ENCODE data around the gene GNS.

DNA sequence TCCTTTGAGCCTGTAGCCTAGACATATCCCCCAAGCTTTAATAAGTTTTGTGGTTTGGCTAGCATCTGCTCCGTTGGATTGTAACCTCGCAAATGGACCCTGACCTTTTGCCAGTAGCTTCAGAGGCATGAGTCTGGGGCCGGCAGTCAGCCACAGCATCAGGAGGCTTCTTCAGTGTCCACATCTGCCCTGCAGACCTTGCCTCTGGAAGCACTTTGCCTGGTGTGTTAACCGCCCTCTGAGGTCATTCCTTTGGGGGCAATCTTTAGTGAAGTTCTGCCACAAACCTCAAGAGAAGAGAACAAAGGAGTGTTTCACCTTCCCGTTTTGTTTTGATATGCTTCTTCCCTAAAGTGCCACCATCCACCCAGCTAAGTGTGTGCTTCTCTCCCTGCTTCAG is 71.4 kb downstream of the GNS start:
- TF ChIP-seq, protein P1, sequence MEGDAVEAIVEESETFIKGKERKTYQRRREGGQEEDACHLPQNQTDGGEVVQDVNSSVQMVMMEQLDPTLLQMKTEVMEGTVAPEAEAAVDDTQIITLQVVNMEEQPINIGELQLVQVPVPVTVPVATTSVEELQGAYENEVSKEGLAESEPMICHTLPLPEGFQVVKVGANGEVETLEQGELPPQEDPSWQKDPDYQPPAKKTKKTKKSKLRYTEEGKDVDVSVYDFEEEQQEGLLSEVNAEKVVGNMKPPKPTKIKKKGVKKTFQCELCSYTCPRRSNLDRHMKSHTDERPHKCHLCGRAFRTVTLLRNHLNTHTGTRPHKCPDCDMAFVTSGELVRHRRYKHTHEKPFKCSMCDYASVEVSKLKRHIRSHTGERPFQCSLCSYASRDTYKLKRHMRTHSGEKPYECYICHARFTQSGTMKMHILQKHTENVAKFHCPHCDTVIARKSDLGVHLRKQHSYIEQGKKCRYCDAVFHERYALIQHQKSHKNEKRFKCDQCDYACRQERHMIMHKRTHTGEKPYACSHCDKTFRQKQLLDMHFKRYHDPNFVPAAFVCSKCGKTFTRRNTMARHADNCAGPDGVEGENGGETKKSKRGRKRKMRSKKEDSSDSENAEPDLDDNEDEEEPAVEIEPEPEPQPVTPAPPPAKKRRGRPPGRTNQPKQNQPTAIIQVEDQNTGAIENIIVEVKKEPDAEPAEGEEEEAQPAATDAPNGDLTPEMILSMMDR (IDR thresholded peaks at IDR 0.05): no peak
- TF ChIP-seq ZFX (IDR thresholded peaks at IDR 0.05; ENCODE audit: borderline replicate concordance): no peak
